HL-60 (cell line): ENCODE data around the gene DYRK1A.

Source experiments
- DNase-seq, 2 experiments: peaks; one replicate each; pipeline ENCODE4 v3.0.0-alpha.2; 2010 to 2020; ENCODE audit warnings: low read depth in 1 of 2, low spot score in 1 of 2
- H3K27ac ChIP-seq: fragments of 250-450 bp; sonication (Bioruptor Pico); replicated peaks from 2 replicates; pipeline ENCODE4 v1.5.1; 2020; ENCODE audit warnings: mild to moderate bottlenecking, moderate library complexity
- H3K27me3 ChIP-seq: fragments of 250-450 bp; sonication (Bioruptor Pico); 2 replicates; pipeline ENCODE4 v1.5.1; 2021; ENCODE audit warnings: mild to moderate bottlenecking, moderate library complexity; ENCODE audit not compliant: insufficient read depth, poor library complexity, severe bottlenecking
- H3K4me3 ChIP-seq: replicated peaks from 2 replicates; pipeline ENCODE4 v1.5.1; 2011; ENCODE audit warnings: mild to moderate bottlenecking, control low read depth, low read length; ENCODE audit not compliant: insufficient read depth
- CTCF ChIP-seq: IDR thresholded peaks from one replicate; pipeline ENCODE4 v1.5.1; 2011; ENCODE audit warnings: low read length, control low read depth, inconsistent platforms; ENCODE audit not compliant: insufficient read depth
- GABPA ChIP-seq: IDR thresholded peaks from 2 replicates; pipeline ENCODE4 v1.6.1; 2012; ENCODE audit warnings: low read depth
- POLR2AphosphoS5 ChIP-seq: IDR thresholded peaks from 2 replicates; pipeline ENCODE4 v1.6.1; 2012; ENCODE audit warnings: low read depth
- REST ChIP-seq: IDR thresholded peaks from 2 replicates; pipeline ENCODE4 v1.6.1; 2012; ENCODE audit warnings: low read depth; ENCODE audit not compliant: insufficient replicate concordance
- SPI1 ChIP-seq: IDR thresholded peaks from 2 replicates; pipeline ENCODE4 v1.6.1; 2012; ENCODE audit warnings: low read depth, mild to moderate bottlenecking, borderline replicate concordance

DYRK1A gene

GRCh38 chr21:37507716-37508115, 141.1 kb downstream of the DYRK1A start:
- no peak overlapping the region for H3K27ac ChIP-seq
- no peaks in the 10 kb centered on the region for H3K27me3 ChIP-seq
- no peak for DNase-seq
- no peak for TF ChIP-seq POLR2AphosphoS5
- no peak for TF ChIP-seq SPI1
- H3K4me3 ChIP-seq = no peak overlapping the region

- DNase-seq = no peak
- H3K4me3 ChIP-seq = no peak overlapping the region
- H3K27me3 ChIP-seq = no peaks in the 10 kb centered on the region
- H3K27ac ChIP-seq = no peak overlapping the region
- no peak for TF ChIP-seq REST
- no peak for TF ChIP-seq SPI1
- TF ChIP-seq GABPA = no peak
- TF ChIP-seq POLR2AphosphoS5 = no peak
- TF ChIP-seq CTCF = no peak
Observed at GRCh38 chr21:37508341-37508740, 141.8 kb downstream of the DYRK1A start.

- no peak for TF ChIP-seq GABPA
- no peak for TF ChIP-seq CTCF
- TF ChIP-seq REST = no peak
- TF ChIP-seq POLR2AphosphoS5 = no peak
- TF ChIP-seq SPI1 = no peak
- Histone ChIP-seq H3K4me3 (no peak overlapping the region), H3K27me3 (no peaks in the 10 kb centered on the region), H3K27ac (no peak overlapping the region)
- no peak for DNase-seq
Observed at GRCh38 chr21:37509802-37510393, 143.3 kb downstream of the DYRK1A start.

- Histone ChIP-seq H3K27me3 (no peaks in the 10 kb centered on the region), H3K27ac (no peak overlapping the region), H3K4me3 (no peak overlapping the region)
- TF ChIP-seq CTCF = no peak
- no peak for TF ChIP-seq POLR2AphosphoS5
- no peak for TF ChIP-seq SPI1
- no peak for TF ChIP-seq REST
- no peak for TF ChIP-seq GABPA
- no peak for DNase-seq
Observed at GRCh38 chr21:37511848-37512247, 145.3 kb downstream of the DYRK1A start.
